SK-N-SH treated with all-trans-retinoic acid at 6 μM for 48 hours (cell line): ENCODE measurements around the gene GRAP2.

Experiments
- ATAC-seq: fragments of 200-7000 bp; cut with Tn5 transposase; 3 replicates; pipeline ENCODE4 v1.9.1; 2020; ENCODE audit warnings: mild to moderate bottlenecking, moderate library complexity
- ARNTL ChIP-seq: fragments of 450-650 bp; formaldehyde crosslinking; IDR thresholded peaks from 2 replicates; pipeline ENCODE4 v1.5.0; 2020; ENCODE audit warnings: low read depth, mild to moderate bottlenecking, moderate library complexity, borderline replicate concordance
- BACH2 ChIP-seq: fragments of 250-450 bp; sonication (Bioruptor Pico); IDR thresholded peaks from 2 replicates; pipeline ENCODE4 v1.9.0; 2021; ENCODE audit warnings: mild to moderate bottlenecking, borderline replicate concordance
- CSDC2 ChIP-seq: fragments of 250-450 bp; sonication (Bioruptor Pico); IDR thresholded peaks from 2 replicates; pipeline ENCODE4 v1.5.0; 2020; ENCODE audit warnings: mild to moderate bottlenecking, moderate library complexity
- CSRNP3 ChIP-seq: fragments of 250-450 bp; sonication (Bioruptor Pico); IDR thresholded peaks from 2 replicates; pipeline ENCODE4 v1.5.1; 2021; ENCODE audit warnings: mild to moderate bottlenecking, moderate library complexity
- ESRRG ChIP-seq: fragments of 250-450 bp; sonication (Bioruptor Pico); IDR thresholded peaks from 2 replicates; pipeline ENCODE4 v1.6.1; 2021; ENCODE audit warnings: mild to moderate bottlenecking
- GLIS3 ChIP-seq: fragments of 250-450 bp; sonication (Bioruptor Pico); IDR thresholded peaks from 2 replicates; pipeline ENCODE4 v1.5.0; 2020; ENCODE audit warnings: mild to moderate bottlenecking, moderate library complexity
- ISL1 ChIP-seq: fragments of 250-450 bp; sonication (Bioruptor Pico); IDR thresholded peaks from 2 replicates; pipeline ENCODE4 v2.1.2; 2022; ENCODE audit warnings: mild to moderate bottlenecking, moderate library complexity
- OSR1 ChIP-seq: fragments of 250-450 bp; sonication (Bioruptor Pico); IDR thresholded peaks from 2 replicates; pipeline ENCODE4 v1.8.0; 2022; ENCODE audit warnings: moderate library complexity, mild to moderate bottlenecking, inconsistent platforms
- PATZ1 ChIP-seq: fragments of 250-450 bp; sonication (Bioruptor Pico); IDR thresholded peaks from 2 replicates; pipeline ENCODE4 v1.8.0; 2020; ENCODE audit warnings: mild to moderate bottlenecking, moderate library complexity, borderline replicate concordance
- POU6F1 ChIP-seq: fragments of 250-450 bp; sonication (Bioruptor Pico); IDR thresholded peaks from 2 replicates; pipeline ENCODE4 v1.8.0; 2021; ENCODE audit warnings: low read depth, mild to moderate bottlenecking, moderate library complexity, borderline replicate concordance
- PPARA ChIP-seq: fragments of 250-450 bp; sonication (Bioruptor Pico); IDR thresholded peaks from 2 replicates; pipeline ENCODE4 v1.5.0; 2020; ENCODE audit warnings: mild to moderate bottlenecking, borderline replicate concordance
- RARB ChIP-seq: fragments of 250-450 bp; sonication (Bioruptor Pico); IDR thresholded peaks from 2 replicates; pipeline ENCODE4 v1.8.0; 2021; ENCODE audit warnings: mild to moderate bottlenecking, moderate library complexity
- SNAI2 ChIP-seq: fragments of 250-450 bp; sonication (Bioruptor Pico); IDR thresholded peaks from 2 replicates; pipeline ENCODE4 v1.5.0; 2020; ENCODE audit warnings: mild to moderate bottlenecking, moderate library complexity
- TCF4 ChIP-seq: fragments of 250-450 bp; sonication (Bioruptor Pico); IDR thresholded peaks from 2 replicates; pipeline ENCODE4 v1.8.0; 2021; ENCODE audit warnings: mild to moderate bottlenecking, moderate library complexity, borderline replicate concordance
- TOX ChIP-seq: fragments of 250-450 bp; sonication (Bioruptor Pico); IDR thresholded peaks from 2 replicates; pipeline ENCODE4 v1.8.0; 2021; ENCODE audit warnings: mild to moderate bottlenecking, moderate library complexity, borderline replicate concordance
- TSHZ2 ChIP-seq: fragments of 250-450 bp; sonication (Bioruptor Pico); IDR thresholded peaks from 2 replicates; pipeline ENCODE4 v1.5.0; 2020; ENCODE audit warnings: mild to moderate bottlenecking, moderate library complexity
- ZC3H10 ChIP-seq: fragments of 250-450 bp; sonication (Bioruptor Pico); IDR thresholded peaks from 2 replicates; pipeline ENCODE4 v1.5.1; 2021; ENCODE audit warnings: mild to moderate bottlenecking, moderate library complexity
- ZFP3 ChIP-seq: fragments of 250-450 bp; sonication (Bioruptor Pico); IDR thresholded peaks from 2 replicates; pipeline ENCODE4 v1.5.0; 2020; ENCODE audit warnings: mild to moderate bottlenecking, moderate library complexity
- ZFP30 ChIP-seq: fragments of 450-650 bp; formaldehyde crosslinking; IDR thresholded peaks from 2 replicates; pipeline ENCODE4 v1.5.0; 2022; ENCODE audit warnings: mild to moderate bottlenecking, moderate library complexity
- ZNF565 ChIP-seq: fragments of 450-650 bp; formaldehyde crosslinking; conservative IDR thresholded peaks from 2 replicates; pipeline ENCODE4 v1.5.0; 2020; ENCODE audit warnings: low read depth, mild to moderate bottlenecking, moderate library complexity
- ZNF70 ChIP-seq: fragments of 450-650 bp; formaldehyde crosslinking; IDR thresholded peaks from 2 replicates; pipeline ENCODE4 v1.5.0; 2020; ENCODE audit warnings: mild to moderate bottlenecking, moderate library complexity
- ZNF8 ChIP-seq: fragments of 450-650 bp; formaldehyde crosslinking; IDR thresholded peaks from 2 replicates; pipeline ENCODE4 v1.5.0; 2020; ENCODE audit warnings: mild to moderate bottlenecking, moderate library complexity

GRAP2 gene

GRCh38 chr22:39960791-39961746 is 60.2 kb downstream of the GRAP2 start:
- no peak for TF ChIP-seq BACH2
- no peak for TF ChIP-seq CSRNP3 (CRISPR knock-in tag)
- no peak for TF ChIP-seq ZNF565 (CRISPR knock-in tag)
- TF ChIP-seq PPARA = no peak
- no peak for TF ChIP-seq TSHZ2 (CRISPR knock-in tag)
- no peak for TF ChIP-seq CSDC2
- no peak for TF ChIP-seq TCF4 (CRISPR knock-in tag)
- no peak for TF ChIP-seq TOX (CRISPR knock-in tag)
- TF ChIP-seq ZFP3 (CRISPR knock-in tag) = no peak
- TF ChIP-seq ZC3H10 (CRISPR knock-in tag) = no peak
- no peak for TF ChIP-seq ESRRG (CRISPR knock-in tag)
- no peak for TF ChIP-seq SNAI2 (CRISPR knock-in tag)
- TF ChIP-seq RARB (CRISPR knock-in tag) = no peak
- no peak for TF ChIP-seq OSR1 (CRISPR knock-in tag)
- no peak for TF ChIP-seq ZNF8
- no peak for TF ChIP-seq PATZ1 (CRISPR knock-in tag)
- no peak for TF ChIP-seq ZFP30 (CRISPR knock-in tag)
- no peak for TF ChIP-seq ISL1 (CRISPR knock-in tag)
- no peak for TF ChIP-seq GLIS3 (CRISPR knock-in tag)
- no peak for TF ChIP-seq ARNTL (CRISPR knock-in tag)
- TF ChIP-seq, all 23 proteins: peak for 0

GRCh38 chr22:39962071-39962470 is 61.2 kb downstream of the GRAP2 start:
- TF ChIP-seq ZNF565 (CRISPR knock-in tag) (no peak), TCF4 (CRISPR knock-in tag) (no peak), ZC3H10 (CRISPR knock-in tag) (no peak), OSR1 (CRISPR knock-in tag) (no peak), ISL1 (CRISPR knock-in tag) (no peak), TOX (CRISPR knock-in tag) (no peak), PATZ1 (CRISPR knock-in tag) (no peak), ZFP3 (CRISPR knock-in tag) (no peak), POU6F1 (CRISPR knock-in tag) (no peak), ZNF70 (CRISPR knock-in tag) (no peak), TSHZ2 (CRISPR knock-in tag) (no peak), ZFP30 (CRISPR knock-in tag) (no peak), BACH2 (no peak)
- no peak for ATAC-seq

More at GRCh38 chr22:39960791-39961746, 60.2 kb downstream of the GRAP2 start:
- ATAC-seq = peak; percentile 73
